ENCODE results near the gene ATRN. TPM values are rescaled to one million over a fixed set of nuclear protein-coding genes. Genes with fewer than 3 reads are reported as not detected.

ATRN gene
- total RNA-seq, 6 experiments from 2014 or later, result 46.9 to 82.1 (median 59.1) TPM

GRCh38 chr20:3658716-3659491 is 188.1 kb downstream of the ATRN start:
- peak in 1 of 3 donors; percentile 18 for DNase-seq
- ATAC-seq, result no peak
- H3K36me3 ChIP-seq, result no peaks in the 10 kb centered on the region
- TF ChIP-seq CTCF (IDR thresholded peaks at IDR 0.05) (no peak), POLR2A (IDR thresholded peaks at IDR 0.05) (no peak)
- no peak overlapping the region for H3K4me3 ChIP-seq
- no peaks in the 10 kb centered on the region for H3K9me3 ChIP-seq
- H3K4me1 ChIP-seq, result no peaks in the 10 kb centered on the region
- no peak overlapping the region for H3K27ac ChIP-seq
- H3K27me3 ChIP-seq, result no peaks in the 10 kb centered on the region
- WGBS (ENCODE audit: insufficient coverage, low coverage, low lambda C conversion rate, missing lambda C conversion rate), result 13% methylated on average over 1 of the region's 8 CpGs
- intact Hi-C loops (cut with DNase I), result no loop called here

GRCh38 chr20:3659492-3660261 is 188.9 kb downstream of the ATRN start:
- Histone ChIP-seq H3K4me1 (no peaks in the 10 kb centered on the region), H3K27ac (no peak overlapping the region), H3K9me3 (no peaks in the 10 kb centered on the region), H3K36me3 (no peaks in the 10 kb centered on the region), H3K4me3 (no peak overlapping the region), H3K27me3 (no peaks in the 10 kb centered on the region)
- WGBS (ENCODE audit: insufficient coverage, low coverage, low lambda C conversion rate, missing lambda C conversion rate), result 0% methylated on average over 1 of the region's 12 CpGs
- no peak for TF ChIP-seq CTCF (IDR thresholded peaks at IDR 0.05)
- no peak for TF ChIP-seq POLR2A (IDR thresholded peaks at IDR 0.05)
- DNase-seq (peak in 1 of 3 donors; percentile 36), ATAC-seq (no peak)
- intact Hi-C loops (cut with DNase I), result no loop called here

- H3K4me1 ChIP-seq, result no peaks in the 10 kb centered on the region
- peak in 1 of 3 donors; percentile 30 for DNase-seq
- intact Hi-C loops (cut with DNase I), result no loop called here
- H3K9me3 ChIP-seq, result no peaks in the 10 kb centered on the region
- no peaks in the 10 kb centered on the region for H3K36me3 ChIP-seq
- no peak for TF ChIP-seq POLR2A (IDR thresholded peaks at IDR 0.05)
- no peak for TF ChIP-seq CTCF (IDR thresholded peaks at IDR 0.05)
- ATAC-seq, result no peak
- H3K4me3 ChIP-seq, result no peak overlapping the region
- WGBS (ENCODE audit: insufficient coverage, low coverage, low lambda C conversion rate, missing lambda C conversion rate), result 2% methylated on average over 20 of the region's 75 CpGs
- H3K27ac ChIP-seq, result no peak overlapping the region
- H3K27me3 ChIP-seq, result no peaks in the 10 kb centered on the region
Measured at GRCh38 chr20:3660262-3661059, 189.6 kb downstream of the ATRN start.

- Histone ChIP-seq H3K9me3 (no peaks in the 10 kb centered on the region), H3K27me3 (no peaks in the 10 kb centered on the region), H3K4me3 (no peak overlapping the region), H3K4me1 (no peaks in the 10 kb centered on the region), H3K27ac (no peak overlapping the region), H3K36me3 (no peaks in the 10 kb centered on the region)
- ATAC-seq, result no peak
- no peak for TF ChIP-seq POLR2A (IDR thresholded peaks at IDR 0.05)
- no peak for TF ChIP-seq CTCF (IDR thresholded peaks at IDR 0.05)
- DNase-seq, result peak in 1 of 3 donors; percentile 29
- intact Hi-C loops (cut with DNase I), result no loop called here
- 21% methylated on average over 17 of the region's 60 CpGs for WGBS (ENCODE audit: insufficient coverage, low coverage, low lambda C conversion rate, missing lambda C conversion rate)
Measured at GRCh38 chr20:3661060-3661813, 190.4 kb downstream of the ATRN start.

Data from right lobe of liver (tissue), 6 donors.